GM23248 (cell line): ENCODE data around the gene CACNA2D2. TPM values are rescaled to one million over a fixed set of nuclear protein-coding genes. Genes with fewer than 3 reads are reported as not detected.
A peak's percentile ranks its signal among the peaks of the same experiment; 100 is the strongest.

Experiments used
- DNase-seq: peaks from one replicate; pipeline ENCODE4 v3.0.0-alpha.2; 2015
- H2AFZ ChIP-seq: fragments of 200-600 bp; sonication (generic); 2 replicates; pipeline ENCODE4 v1.6.1; 2016; ENCODE audit warnings: antibody characterized with exemption
- H3F3A ChIP-seq: fragments of 200-600 bp; sonication (generic); 2 replicates; pipeline ENCODE4 v1.6.1; 2016; ENCODE audit warnings: mild to moderate bottlenecking, antibody characterized with exemption, mixed run types; ENCODE audit not compliant: insufficient read depth
- H3K27ac ChIP-seq: fragments of 200-600 bp; sonication (generic); 2 replicates; pipeline ENCODE4 v1.5.1; 2016; ENCODE audit warnings: mild to moderate bottlenecking
- H3K27me3 ChIP-seq: fragments of 200-600 bp; sonication (generic); replicated peaks from 2 replicates; pipeline ENCODE4 v1.6.1; 2016; ENCODE audit warnings: mild to moderate bottlenecking; ENCODE audit not compliant: insufficient read depth
- H3K36me3 ChIP-seq: fragments of 200-600 bp; sonication (generic); 2 replicates; pipeline ENCODE4 v1.6.1; 2016; ENCODE audit warnings: low read depth, mild to moderate bottlenecking
- H3K4me1 ChIP-seq: fragments of 200-600 bp; sonication (generic); 2 replicates; pipeline ENCODE4 v1.6.1; 2016; ENCODE audit warnings: mild to moderate bottlenecking; ENCODE audit not compliant: insufficient read depth
- H3K4me2 ChIP-seq: fragments of 200-600 bp; sonication (generic); one replicate; pipeline ENCODE4 v1.6.1; 2016; ENCODE audit warnings: mild to moderate bottlenecking; ENCODE audit not compliant: unreplicated experiment
- H3K4me3 ChIP-seq: fragments of 200-600 bp; sonication (generic); 2 replicates; pipeline ENCODE4 v1.5.1; 2016; ENCODE audit warnings: mild to moderate bottlenecking
- H3K79me2 ChIP-seq: fragments of 200-600 bp; sonication (generic); 2 replicates; pipeline ENCODE4 v1.6.1; 2016; ENCODE audit warnings: mild to moderate bottlenecking; ENCODE audit not compliant: insufficient read depth
- H3K9ac ChIP-seq: fragments of 200-600 bp; sonication (generic); 2 replicates; pipeline ENCODE4 v1.6.1; 2016; ENCODE audit warnings: mild to moderate bottlenecking
- H3K9me2 ChIP-seq: fragments of 200-600 bp; sonication (generic); 2 replicates; pipeline ENCODE4 v1.6.1; 2016; ENCODE audit warnings: mixed run types, mild to moderate bottlenecking, moderate library complexity; ENCODE audit not compliant: insufficient read depth
- H3K9me3 ChIP-seq: fragments of 200-600 bp; sonication (generic); one replicate; pipeline ENCODE4 v1.6.1; 2017; ENCODE audit warnings: low read depth
- H4K20me1 ChIP-seq: fragments of 200-600 bp; sonication (generic); 2 replicates; pipeline ENCODE4 v1.6.0; 2016; ENCODE audit not compliant: insufficient read depth
- EZH2 ChIP-seq: fragments of 200-600 bp; sonication (generic); IDR thresholded peaks from 2 replicates; pipeline ENCODE4 v1.6.1; 2018; ENCODE audit warnings: antibody characterized with exemption, mild to moderate bottlenecking; ENCODE audit not compliant: insufficient read depth, poor library complexity, severe bottlenecking
- EZH2phosphoT487 ChIP-seq: fragments of 200-600 bp; sonication (generic); IDR thresholded peaks from 2 replicates; pipeline ENCODE4 v1.6.1; 2018; ENCODE audit warnings: antibody characterized with exemption, moderate library complexity, mild to moderate bottlenecking, low read depth; ENCODE audit not compliant: insufficient read depth
- WGBS, 2 experiments: methylation state at CpG; one replicate each; pipeline ENCODE4 v1.1.6; 2015 to 2017; ENCODE audit warnings: low lambda C conversion rate in 2 of 2, low coverage in 1 of 2; ENCODE audit errors: missing lambda C conversion rate in 2 of 2; 5-methylcytosine and 5-hydroxymethylcytosine counted together
- in situ Hi-C: fragments of 300-500 bp; cut with MboI; formaldehyde crosslinking; loops from 2 replicates; pipeline ENCODE4 v1.15.0; 2020
- polyA plus RNA-seq: library from polyadenylated mRNA; unstranded; fragments of >200 nt; fragmentation: Nextera tagmentation; extraction: Ambion mirVana; gene quantifications from 2 replicates; pipeline ENCODE4 v1.2.1, GENCODE V29; 2016
- total RNA-seq: library from RNA; depleted of rRNA; stranded (reverse); fragments of >200 nt; shearing (Covaris generic); gene quantifications from 2 replicates; pipeline ENCODE4 v1.2.3, GENCODE V29; 2014

Gene CACNA2D2
- total and polyA plus RNA-seq, 2 experiments from 2014 or later = not detected

- WGBS, 2 experiments = 35 to 55% methylated on average over 13 to 18 of the region's 18 CpGs
Measured at GRCh38 chr3:50539356-50540286, 36.2 kb upstream of the CACNA2D2 start.

GRCh38 chr3:50537421-50538129, 34.1 kb upstream of the CACNA2D2 start:
- no peak for DNase-seq
- 67 to 70% methylated on average over 4 of the region's 4 CpGs for WGBS, 2 experiments
- no peak overlapping the region for H2AFZ ChIP-seq
- no peak overlapping the region for H3K4me3 ChIP-seq
- no peaks in the 10 kb centered on the region for H3F3A ChIP-seq
- H3K79me2 ChIP-seq = no peaks in the 10 kb centered on the region
- H3K4me2 ChIP-seq = no peak overlapping the region
- H3K36me3 ChIP-seq = no peaks in the 10 kb centered on the region
- no peak overlapping the region for H3K27ac ChIP-seq
- no peak overlapping the region for H3K9ac ChIP-seq
- H4K20me1 ChIP-seq = no peaks in the 10 kb centered on the region
- no peaks in the 10 kb centered on the region for H3K4me1 ChIP-seq
- TF ChIP-seq EZH2 (no peak), EZH2phosphoT487 (no peak)
- no peaks in the 10 kb centered on the region for H3K9me3 ChIP-seq
- H3K9me2 ChIP-seq = no peaks in the 10 kb centered on the region
- peaks cover 20% of the 10 kb centered on the region for H3K27me3 ChIP-seq
- in situ Hi-C loops = loop anchor here (10.0 to 25.0 kb wide), 2 partner anchors 193 to 325 kb away; partner anchors contain the start of genes RASSF1, SLC38A3 and ZMYND10

More at GRCh38 chr3:50539356-50540286, 36.2 kb upstream of the CACNA2D2 start:
- no peak overlapping the region for H3K4me2 ChIP-seq
- H3K27me3 ChIP-seq = peaks cover 30% of the 10 kb centered on the region
- H3K4me1 ChIP-seq = no peaks in the 10 kb centered on the region
- no peaks in the 10 kb centered on the region for H3K79me2 ChIP-seq
- no peak overlapping the region for H2AFZ ChIP-seq
- H3K9me2 ChIP-seq = no peaks in the 10 kb centered on the region
- H3F3A ChIP-seq = no peaks in the 10 kb centered on the region
- in situ Hi-C loops = loop anchor here (10.0 to 25.0 kb wide), 2 partner anchors 195 to 327 kb away; partner anchors contain the start of genes RASSF1, SLC38A3 and ZMYND10
- H3K27ac ChIP-seq = no peak overlapping the region
- H3K4me3 ChIP-seq = no peak overlapping the region
- H4K20me1 ChIP-seq = no peaks in the 10 kb centered on the region
- no peak overlapping the region for H3K9ac ChIP-seq
- TF ChIP-seq EZH2phosphoT487 (no peak), EZH2 (no peak)
- H3K9me3 ChIP-seq = no peaks in the 10 kb centered on the region
- H3K36me3 ChIP-seq = no peaks in the 10 kb centered on the region
- DNase-seq = no peak

- no peaks in the 10 kb centered on the region for H3K36me3 ChIP-seq
- no peaks in the 10 kb centered on the region for H3K4me1 ChIP-seq
- no peaks in the 10 kb centered on the region for H3K79me2 ChIP-seq
- no peak overlapping the region for H3K4me2 ChIP-seq
- peak; percentile 64 for DNase-seq
- H2AFZ ChIP-seq = no peak overlapping the region
- H3K4me3 ChIP-seq = no peak overlapping the region
- H3K27ac ChIP-seq = no peak overlapping the region
- in situ Hi-C loops = loop anchor here (10.0 to 25.0 kb wide), 2 partner anchors 192 to 324 kb away; partner anchors contain the start of genes RASSF1, SLC38A3 and ZMYND10
- no peaks in the 10 kb centered on the region for H3K9me2 ChIP-seq
- H3K9me3 ChIP-seq = no peaks in the 10 kb centered on the region
- H3K27me3 ChIP-seq = peaks cover 20% of the 10 kb centered on the region
- no peaks in the 10 kb centered on the region for H3F3A ChIP-seq
- H4K20me1 ChIP-seq = no peaks in the 10 kb centered on the region
- WGBS, 2 experiments = 37 to 48% methylated on average over 5 of the region's 5 CpGs
- no peak overlapping the region for H3K9ac ChIP-seq
- TF ChIP-seq EZH2 = no peak
- TF ChIP-seq EZH2phosphoT487 = no peak
Measured at GRCh38 chr3:50536471-50537180, 33.2 kb upstream of the CACNA2D2 start.
